Activated B cell treated with CpG ODN at 0.5 μM for 24 hours (primary cell): ENCODE data around the gene RUSC1. TPM values are rescaled to one million over a fixed set of nuclear protein-coding genes. Genes with fewer than 3 reads are reported as not detected.
A peak's percentile ranks its signal among the peaks of the same experiment; 100 is the strongest.

Experiments
- ATAC-seq: fragments of 200-7000 bp; cut with Tn5 transposase; one replicate; pipeline ENCODE4 v1.10.0; 2021; ENCODE audit warnings: low read depth, mild to moderate bottlenecking, moderate library complexity
- CTCF ChIA-PET: fragments of 350-600 bp; sonication (Branson Sonifier 250); formaldehyde crosslinking; loops from one replicate; lab custom pipeline; 2021; ENCODE audit warnings: antibody characterized with exemption; lab: Charles Lee
- POLR2A ChIA-PET: fragments of 350-600 bp; sonication (Branson Sonifier 250); formaldehyde crosslinking; loops from one replicate; lab custom pipeline; 2021; ENCODE audit warnings: antibody characterized with exemption; lab: Charles Lee
- DNase-seq: peaks from one replicate; pipeline ENCODE4 v3.0.0; 2022
- H3K27ac Mint-ChIP-seq: one replicate; pipeline ENCODE4 v1.8.0; 2020; ENCODE audit warnings: mixed read lengths
- H3K27me3 Mint-ChIP-seq: one replicate; pipeline ENCODE4 v1.8.0; 2021; ENCODE audit warnings: mixed read lengths
- H3K36me3 Mint-ChIP-seq: one replicate; pipeline ENCODE4 v1.8.0; 2021; ENCODE audit warnings: low read depth, mixed read lengths
- H3K4me1 Mint-ChIP-seq: one replicate; pipeline ENCODE4 v1.8.0; 2021; ENCODE audit warnings: mixed read lengths
- H3K4me3 Mint-ChIP-seq: one replicate; pipeline ENCODE4 v1.8.0; 2020; ENCODE audit warnings: mild to moderate bottlenecking, mixed read lengths
- H3K9me3 Mint-ChIP-seq: one replicate; pipeline ENCODE4 v1.8.0; 2020; ENCODE audit warnings: mixed read lengths
- CTCF ChIP-seq: fragments of 200-600 bp; IDR thresholded peaks from one replicate; pipeline ENCODE4 v1.8.0; 2022; ENCODE audit warnings: antibody characterized with exemption, mild to moderate bottlenecking
- intact Hi-C: fragments of 100-400 bp; cut with micrococcal nuclease; formaldehyde crosslinking; loops from one replicate; pipeline ENCODE4 v1.15.1; 2024
- total RNA-seq: library from RNA; stranded (reverse); gene quantifications from 2 replicates; pipeline ENCODE4 v1.2.3, GENCODE V29; 2022

Gene RUSC1
- total RNA-seq, 1 donor from 2014 or later, result 15.0 TPM

GRCh38 chr1:155301342-155301841, 19.3 kb upstream of the RUSC1 start, which contains the start of gene PKLR:
Gene PKLR (minus strand): TSS chr1:155301438. CDS start chr1:155301395, 43 bp downstream.
- POLR2A ChIA-PET, result interaction anchor here (0.6 kb wide), 1 partner anchor 23 kb away, joined by 3 read pairs; no protein-coding TSS in a partner anchor
- no peak within 1 kb of the TSS for H3K27ac Mint-ChIP-seq
- TF ChIP-seq CTCF, result no peak
- peaks cover 10% of the 10 kb centered on the region for H3K27me3 Mint-ChIP-seq
- H3K9me3 Mint-ChIP-seq, result no peaks in the 10 kb centered on the region
- DNase-seq (no peak), ATAC-seq (no peak)
- intact Hi-C loops, result no loop called here
- H3K36me3 Mint-ChIP-seq, result no peaks in the 10 kb centered on the region
- H3K4me1 Mint-ChIP-seq, result peaks cover 2% of the 10 kb centered on the region
- H3K4me3 Mint-ChIP-seq, result no peak within 1 kb of the TSS
- CTCF ChIA-PET, result interaction anchor here (0.6 kb wide), 1 partner anchor 20 kb away, joined by 3 read pairs; no protein-coding TSS in a partner anchor

- no peak for TF ChIP-seq CTCF
- Mint-ChIP-seq H3K27ac (no peak overlapping the region), H3K4me1 (peaks cover 17% of the 10 kb centered on the region), H3K27me3 (no peaks in the 10 kb centered on the region), H3K4me3 (no peak overlapping the region), H3K9me3 (no peaks in the 10 kb centered on the region), H3K36me3 (peaks cover 7% of the 10 kb centered on the region)
- ATAC-seq (no peak), DNase-seq (no peak)
- ChIA-PET POLR2A (no interaction called here), CTCF (interaction anchor here (1.3 kb wide), 1 partner anchor 26 kb away, joined by 5 read pairs; no protein-coding TSS in a partner anchor)
- intact Hi-C loops, result no loop called here
Measured at GRCh38 chr1:155304558-155305063, 16.1 kb upstream of the RUSC1 start.

- ATAC-seq (no peak), DNase-seq (no peak)
- H3K4me1 Mint-ChIP-seq, result peaks cover 28% of the 10 kb centered on the region
- H3K36me3 Mint-ChIP-seq, result peaks cover 15% of the 10 kb centered on the region
- no peaks in the 10 kb centered on the region for H3K9me3 Mint-ChIP-seq
- CTCF ChIA-PET, result no interaction called here
- POLR2A ChIA-PET, result interaction anchor here (0.7 kb wide), 1 partner anchor 699 kb away, joined by 13 read pairs; no protein-coding TSS in a partner anchor
- H3K27me3 Mint-ChIP-seq, result no peaks in the 10 kb centered on the region
- no peak overlapping the region for H3K4me3 Mint-ChIP-seq
- TF ChIP-seq CTCF, result no peak
- H3K27ac Mint-ChIP-seq, result peak overlapping the region; percentile 65
- intact Hi-C loops, result no loop called here
Measured at GRCh38 chr1:155305881-155306391, 14.8 kb upstream of the RUSC1 start.

- no peak for DNase-seq
- ChIA-PET POLR2A (interaction anchor here (0.6 to 1.9 kb wide), 5 partner anchors 13 to 182 kb away, joined by 3 to 30 read pairs (median 12); partner anchors contain the start of genes CLK2 and RUSC1), CTCF (interaction anchor here (0.9 to 2.5 kb wide), 4 partner anchors 15 to 134 kb away, joined by 3 to 23 read pairs (median 4); partner anchors contain the start of genes CLK2 and KRTCAP2)
- ATAC-seq, result no peak
- H3K9me3 Mint-ChIP-seq, result no peaks in the 10 kb centered on the region
- TF ChIP-seq CTCF, result no peak
- peak overlapping the region; percentile 76 for H3K27ac Mint-ChIP-seq
- H3K36me3 Mint-ChIP-seq, result peaks cover 24% of the 10 kb centered on the region
- peaks cover 32% of the 10 kb centered on the region for H3K4me1 Mint-ChIP-seq
- H3K27me3 Mint-ChIP-seq, result no peaks in the 10 kb centered on the region
- H3K4me3 Mint-ChIP-seq, result peak overlapping the region; percentile 52
- intact Hi-C loops, result no loop called here
Measured at GRCh38 chr1:155307247-155307740, 13.4 kb upstream of the RUSC1 start.
